C4-2B (cell line): Measurements from ENCODE around the gene SLC22A6.

Source experiments
- H3K27ac ChIP-seq: fragments of 450-650 bp; 2 replicates; pipeline ENCODE4 v1.5.1; 2017
- CTCF ChIP-seq: fragments of 450-650 bp; conservative IDR thresholded peaks from 2 replicates; pipeline ENCODE4 v1.5.1; 2017; ENCODE audit warnings: mild to moderate bottlenecking
- ZFX ChIP-seq: fragments of 450-650 bp; IDR thresholded peaks from 2 replicates; pipeline ENCODE4 v1.6.1; 2017

The SLC22A6 gene

GRCh38 chr11:62965574-62965973 is 19.2 kb downstream of the SLC22A6 start:
- TF ChIP-seq CTCF: no peak
- no peak for TF ChIP-seq ZFX
- H3K27ac ChIP-seq: no peak overlapping the region

- H3K27ac ChIP-seq: no peak overlapping the region
- no peak for TF ChIP-seq ZFX
- no peak for TF ChIP-seq CTCF
These were observed 22.4 kb downstream of the SLC22A6 start for GRCh38 chr11:62962391-62962790.

GRCh38 chr11:62961017-62961570 is 23.7 kb downstream of the SLC22A6 start:
- TF ChIP-seq ZFX (no peak), CTCF (no peak)
- H3K27ac ChIP-seq: no peak overlapping the region

GRCh38 chr11:62959422-62959980 is 25.3 kb downstream of the SLC22A6 start:
- H3K27ac ChIP-seq: no peak overlapping the region
- TF ChIP-seq CTCF (no peak), ZFX (no peak)

- H3K27ac ChIP-seq: no peak overlapping the region
- no peak for TF ChIP-seq CTCF
- TF ChIP-seq ZFX: no peak
These were observed 26.0 kb downstream of the SLC22A6 start for GRCh38 chr11:62958547-62959421.

- no peak overlapping the region for H3K27ac ChIP-seq
- TF ChIP-seq CTCF (no peak), ZFX (no peak)
These were observed 27.6 kb downstream of the SLC22A6 start for GRCh38 chr11:62957147-62957546.

- TF ChIP-seq CTCF: no peak
- TF ChIP-seq ZFX: no peak
- H3K27ac ChIP-seq: no peak overlapping the region
These were observed 30.3 kb downstream of the SLC22A6 start for GRCh38 chr11:62954478-62954877.
